NCI-H2171 treated with DMSO at 0.1 percent for 48 hours (cell line): ENCODE data around the gene ANXA4.
A peak's percentile ranks its signal among the peaks of the same experiment; 100 is the strongest.

Experiments
- DNase-seq: peaks from one replicate; lab custom pipeline; 2025; lab: John Stamatoyannopoulos, UW

Gene ANXA4

DNA sequence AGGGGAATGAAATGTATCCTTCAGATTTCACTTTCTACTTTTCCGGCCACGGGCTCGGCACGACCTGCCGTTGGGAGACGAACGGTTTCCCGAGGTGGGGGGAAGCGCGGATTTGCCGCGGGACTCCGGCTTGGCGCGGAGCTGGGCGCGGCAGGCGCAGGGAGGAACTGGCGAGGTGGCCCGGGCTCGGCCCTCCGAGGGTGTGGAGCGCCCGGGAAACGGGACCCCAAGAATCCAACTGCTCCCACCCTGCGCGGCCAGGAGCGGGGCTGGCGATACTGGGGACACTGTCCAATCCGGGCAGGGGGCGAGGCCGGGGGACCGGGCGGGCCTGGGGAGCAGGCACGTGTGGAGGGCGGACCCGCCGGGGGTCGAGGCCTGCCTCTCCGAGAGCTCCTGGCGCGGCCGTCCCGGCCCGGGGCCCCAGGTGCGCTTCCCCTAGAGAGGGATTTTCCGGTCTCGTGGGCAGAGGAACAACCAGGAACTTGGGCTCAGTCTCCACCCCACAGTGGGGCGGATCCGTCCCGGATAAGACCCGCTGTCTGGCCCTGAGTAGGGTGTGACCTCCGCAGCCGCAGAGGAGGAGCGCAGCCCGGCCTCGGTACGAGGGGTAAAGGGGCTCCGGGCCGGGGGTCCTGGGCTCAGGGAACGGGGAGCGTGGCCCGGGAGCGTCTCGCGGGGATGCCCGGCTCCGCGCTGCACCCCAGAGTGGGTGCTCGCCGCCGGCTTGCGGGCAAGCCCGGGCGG is at the start of gene ANXA4:
Gene ANXA4, plus strand, starts transcription at position 560 of the 747 bp plus-strand sequence. CDS start 39,432 bp downstream, outside the sequence.
- peak; percentile 63 for DNase-seq

- no peak for DNase-seq
Measured at GRCh38 chr2:69692424-69692823, 49.5 kb upstream of the ANXA4 start.

DNA sequence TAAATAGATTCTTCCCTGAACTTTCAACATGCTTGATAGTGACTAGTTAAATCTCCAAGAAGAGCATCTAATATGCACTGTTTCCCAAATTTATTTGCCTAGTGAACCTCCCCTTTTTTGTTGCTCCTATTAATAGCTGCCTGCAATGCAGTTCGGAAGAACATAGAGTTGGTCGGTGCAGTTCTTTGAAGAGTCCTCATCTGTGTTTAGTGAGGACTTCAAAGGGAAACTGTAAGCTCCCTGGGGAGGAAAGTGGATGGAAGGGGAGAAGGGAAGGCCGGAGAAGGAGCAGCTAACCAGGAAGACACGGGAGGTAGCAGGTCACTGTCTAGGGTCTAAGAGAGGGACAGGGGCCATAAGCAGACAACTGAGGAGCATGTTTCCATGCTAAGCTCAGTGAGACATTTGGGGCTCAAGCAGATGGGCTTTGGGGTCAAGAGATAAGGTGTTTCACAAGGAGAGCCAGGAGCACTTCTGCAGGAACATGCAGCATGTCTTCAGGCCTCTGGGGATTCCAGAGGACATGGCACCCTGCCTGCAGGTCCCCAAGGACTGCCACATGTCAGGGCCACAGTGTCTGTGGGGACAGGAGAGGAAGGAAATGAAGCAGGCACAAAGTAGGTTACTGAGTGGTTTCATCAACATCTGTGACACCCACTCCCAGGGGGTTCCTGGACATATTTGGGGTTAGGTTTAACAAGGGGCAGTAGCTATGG is 48.7 kb upstream of the ANXA4 start:
- DNase-seq = no peak

DNA sequence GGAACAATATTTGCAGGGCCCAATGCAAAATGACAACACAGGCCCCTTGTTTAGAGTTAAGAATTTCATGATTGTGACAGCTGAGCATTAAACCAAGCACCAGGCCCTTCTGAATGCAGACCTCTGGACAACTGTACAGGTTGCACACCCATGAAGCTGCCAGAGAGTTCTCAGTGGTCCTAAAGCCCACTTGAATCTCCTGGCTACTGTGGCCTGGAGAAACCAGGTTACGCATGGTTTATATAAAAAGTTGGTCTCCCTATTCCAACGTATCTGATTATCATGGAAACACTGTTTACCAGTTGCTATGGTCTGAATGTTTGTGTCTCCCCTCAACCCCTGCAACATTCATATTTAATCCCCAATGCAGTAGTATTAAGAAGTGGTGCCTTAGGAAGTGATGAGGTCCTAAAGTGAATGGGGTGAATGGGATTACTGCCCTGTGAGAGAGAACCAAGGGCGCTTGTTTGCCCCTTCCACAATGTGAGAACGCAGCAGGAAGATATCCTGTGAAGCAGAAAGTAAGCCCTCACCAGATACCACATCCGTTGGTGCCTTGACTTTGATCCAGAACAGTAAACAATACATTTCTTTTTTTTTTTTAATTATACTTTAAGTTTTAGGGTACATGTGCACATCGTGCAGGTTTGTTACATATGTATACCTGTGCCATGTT is 48.0 kb upstream of the ANXA4 start:
- no peak for DNase-seq

- DNase-seq = peak; percentile 25
Measured at GRCh38 chr2:69694894-69695849, 46.8 kb upstream of the ANXA4 start.

DNA sequence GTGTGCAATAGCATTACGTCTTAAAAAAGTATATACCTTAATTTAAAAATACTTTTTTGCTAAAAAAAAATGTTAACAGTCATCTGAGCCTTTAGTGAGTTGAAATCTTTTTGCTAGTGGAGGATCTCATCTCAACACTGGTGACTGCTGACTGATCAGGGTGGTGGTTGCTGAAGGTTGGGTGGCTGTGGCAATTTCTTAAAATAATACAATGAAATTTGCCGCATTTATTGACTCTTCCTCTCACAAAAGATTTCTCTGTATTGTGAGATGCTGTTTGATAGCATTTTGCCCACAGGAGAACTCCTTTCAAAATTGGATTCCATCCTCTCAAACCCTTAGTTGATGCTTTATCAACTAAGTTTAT is 46.1 kb upstream of the ANXA4 start:
- no peak for DNase-seq

- no peak for DNase-seq
Measured at GRCh38 chr2:69700381-69700780, 41.6 kb upstream of the ANXA4 start.

DNA sequence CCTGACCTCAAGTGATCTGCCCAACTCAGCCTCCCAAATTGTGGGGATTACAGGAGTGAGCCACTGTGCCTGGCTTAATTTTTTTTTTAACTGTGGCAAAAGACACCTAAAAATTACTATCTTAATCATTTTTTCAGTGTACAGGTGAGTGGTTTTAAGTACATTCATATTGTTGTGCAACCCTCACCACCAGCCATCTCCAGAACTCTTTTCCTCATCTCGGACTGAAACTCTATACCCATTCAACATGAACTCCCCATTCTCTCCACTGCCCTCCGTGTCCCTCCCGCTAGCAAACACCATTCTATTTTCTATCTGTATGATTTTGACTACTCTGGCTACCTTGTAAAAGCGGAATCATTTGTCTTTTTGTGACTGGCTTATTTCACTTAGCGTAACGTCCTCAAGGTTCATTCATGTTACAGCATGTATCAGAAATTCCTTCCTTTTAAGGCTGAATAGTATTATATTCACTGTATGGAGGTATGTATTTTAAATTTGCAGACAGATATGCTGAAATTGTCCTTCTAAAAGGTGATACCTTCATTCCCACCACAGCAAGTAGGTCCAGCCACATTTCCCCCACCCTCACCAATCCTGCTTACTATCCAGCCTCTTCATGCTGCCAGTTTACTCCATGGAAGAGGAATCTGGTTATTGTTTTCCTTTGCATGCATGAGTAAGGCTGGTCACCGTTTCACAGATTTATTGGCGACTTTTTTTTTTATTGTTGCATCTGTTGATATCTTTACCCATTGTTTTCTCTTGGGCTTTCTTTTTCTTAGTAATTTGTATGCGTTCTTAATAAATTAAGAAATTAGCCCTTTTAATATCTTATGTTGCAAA is 40.6 kb upstream of the ANXA4 start:
- DNase-seq = no peak

- no peak for DNase-seq
Measured at GRCh38 chr2:69703189-69703588, 38.7 kb upstream of the ANXA4 start.

GRCh38 chr2:69704446-69704845 is 37.5 kb upstream of the ANXA4 start:
- DNase-seq = no peak

DNA sequence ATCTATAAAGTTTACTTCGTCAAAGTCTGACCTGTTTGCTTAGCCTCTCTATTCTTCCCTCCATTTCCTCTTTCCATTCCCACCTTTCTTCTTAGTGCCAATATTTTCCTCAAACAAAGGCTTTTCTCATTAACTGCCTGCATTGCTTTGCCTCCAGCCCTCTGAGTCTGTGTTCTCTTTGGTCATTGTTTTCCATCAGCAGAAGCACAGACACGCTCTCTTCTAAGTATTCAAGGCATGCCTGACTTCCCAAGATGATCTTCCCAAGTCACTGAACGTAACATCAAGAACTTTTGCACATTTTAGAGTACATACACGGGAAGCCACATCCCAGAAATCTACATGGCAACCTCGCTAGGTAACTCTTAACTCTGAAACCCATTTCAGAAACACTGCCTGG is 32.6 kb upstream of the ANXA4 start:
- no peak for DNase-seq

GRCh38 chr2:69711971-69712370 is 30.0 kb upstream of the ANXA4 start:
- DNase-seq = no peak

DNA sequence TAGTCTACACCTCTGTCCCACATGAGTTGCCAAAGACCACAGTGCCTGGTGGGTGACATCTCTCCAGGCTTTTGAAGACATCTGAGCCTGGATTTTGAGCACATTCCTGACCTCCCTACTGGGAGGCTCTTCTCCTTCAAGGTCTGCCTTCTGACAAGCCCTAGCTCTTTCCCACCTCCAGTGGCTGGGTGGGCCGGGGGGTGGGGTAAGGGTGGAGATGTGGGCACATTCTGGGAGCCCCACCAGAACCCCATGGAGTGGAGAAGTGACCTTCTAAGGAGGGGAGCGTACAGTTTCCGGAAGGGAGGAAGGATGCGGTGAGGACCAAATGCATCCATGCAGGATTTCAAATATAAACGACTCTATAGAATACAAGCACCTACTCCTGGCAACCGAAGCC is 27.9 kb upstream of the ANXA4 start:
- no peak for DNase-seq

- peak; percentile 28 for DNase-seq
Measured at GRCh38 chr2:69714539-69715220, 27.3 kb upstream of the ANXA4 start.

- DNase-seq = no peak
Measured at GRCh38 chr2:69715964-69716363, 26.0 kb upstream of the ANXA4 start.

DNA sequence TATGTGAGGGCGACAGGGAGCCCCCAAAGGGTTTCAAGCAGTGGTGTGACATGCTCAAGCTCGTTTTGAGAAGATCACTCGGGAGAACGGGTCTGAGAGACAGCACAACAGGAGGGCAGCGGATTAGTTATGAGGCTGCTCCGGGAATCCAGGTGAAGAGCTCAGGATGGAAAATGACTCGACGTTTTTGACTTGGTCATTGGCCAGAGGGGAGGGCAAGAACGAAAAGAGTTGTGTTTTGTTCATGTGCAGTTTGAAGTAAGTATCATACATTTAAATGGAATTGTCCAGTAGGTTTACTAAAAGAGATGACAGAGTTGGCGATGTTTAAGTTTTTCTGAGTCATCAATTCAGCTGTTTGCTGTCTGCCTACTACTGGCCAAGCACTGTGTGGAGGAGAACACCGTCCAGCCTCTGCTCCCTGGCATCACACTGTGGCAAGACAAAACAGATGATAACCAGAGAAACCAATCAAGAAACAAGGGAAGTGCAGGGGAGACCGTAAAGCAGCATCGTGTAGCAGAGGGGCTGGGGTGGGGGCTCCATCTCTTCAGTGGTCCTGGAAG is 25.3 kb upstream of the ANXA4 start:
- DNase-seq = no peak

DNA sequence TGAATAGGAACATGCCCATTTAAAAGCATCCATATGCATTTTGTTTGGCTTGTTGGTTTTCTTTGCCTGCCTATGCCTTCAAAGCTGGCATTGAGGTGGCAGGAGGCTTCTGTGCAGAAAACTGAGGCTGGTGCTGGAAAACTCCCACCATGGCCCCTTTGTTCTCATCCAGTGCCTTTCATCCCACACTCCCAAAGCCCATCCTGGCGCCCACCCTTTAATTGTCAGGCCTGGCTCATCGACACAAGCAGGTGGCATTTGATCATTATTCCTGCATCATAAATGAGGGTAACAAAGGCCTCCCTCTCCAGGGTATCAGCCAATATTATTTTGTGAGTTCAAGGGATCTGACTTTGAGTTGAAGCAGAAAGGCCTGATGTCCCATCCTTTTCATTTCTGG is 24.7 kb upstream of the ANXA4 start:
- DNase-seq = no peak

GRCh38 chr2:69717861-69718273 is 24.1 kb upstream of the ANXA4 start:
- DNase-seq = no peak

DNA sequence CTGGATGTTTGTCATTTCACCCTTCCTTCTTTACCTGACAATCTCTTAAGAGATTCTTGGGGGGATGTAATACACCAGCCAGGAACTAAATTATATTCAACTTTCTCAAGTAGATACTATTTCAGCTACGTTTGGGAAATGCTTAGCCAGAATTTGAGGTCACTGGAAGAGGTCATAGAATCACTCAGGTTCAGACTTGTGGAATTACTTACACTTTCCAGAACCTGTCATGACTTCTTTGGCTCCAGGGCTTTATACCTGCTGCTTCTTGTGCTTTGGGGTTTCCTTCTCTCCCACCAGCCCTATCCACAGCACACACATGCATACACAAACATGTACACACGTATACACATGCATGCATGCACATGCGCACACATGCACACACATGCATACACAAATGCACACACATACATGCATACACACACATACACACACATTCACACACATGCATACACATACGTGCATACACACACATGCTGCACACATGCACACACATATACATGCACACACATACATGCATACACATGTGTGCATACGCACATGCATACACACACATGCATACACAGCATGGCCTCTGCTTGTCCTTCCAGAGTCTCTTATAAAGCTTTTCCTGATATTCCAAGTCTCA is 23.5 kb upstream of the ANXA4 start:
- DNase-seq = no peak

GRCh38 chr2:69720404-69720803 is 21.5 kb upstream of the ANXA4 start:
- DNase-seq = no peak
